Tibial artery (tissue), 4 donors: Measurements from ENCODE around the gene ITGB5.

Experiments
- DNase-seq, 2 donors: peaks; one replicate each; pipeline ENCODE4 v3.0.0-alpha.2; 2019
- H3K27ac ChIP-seq, 2 donors: fragments of 200-600 bp; sonication (generic) in 1 of 2; 1 replicate in 1 of 2; 2 replicates in 1 of 2; pipeline ENCODE4 v1.5.1; 2018 to 2019; ENCODE audit warnings: mild to moderate bottlenecking in 1 of 2
- H3K27me3 ChIP-seq, 2 donors: fragments of 200-600 bp; sonication (generic) in 1 of 2; one replicate each; pipeline versions ENCODE4 v1.5.1 to v1.6.0; 2016 to 2019
- H3K36me3 ChIP-seq, 3 donors: fragments of 200-600 bp; sonication (generic) in 2 of 3; one replicate each; pipeline ENCODE4 v1.5.1; 2016 to 2019; ENCODE audit warnings: mild to moderate bottlenecking in 2 of 3
- H3K4me1 ChIP-seq, 4 donors: fragments of 200-600 bp; sonication (generic) in 2 of 4; 1 replicate in 3 of 4; 2 replicates in 1 of 4; pipeline ENCODE4 v1.5.1; 2016 to 2019
- H3K4me3 ChIP-seq, 2 donors: fragments of 200-600 bp; sonication (generic) in 1 of 2; 1 replicate in 1 of 2; 2 replicates in 1 of 2; pipeline ENCODE4 v1.5.1; 2018 to 2019; ENCODE audit warnings: mild to moderate bottlenecking in 2 of 2
- H3K9me3 ChIP-seq, 3 donors: fragments of 200-600 bp; sonication (generic) in 1 of 3; one replicate each; pipeline ENCODE4 v1.5.1; 2016 to 2019
- intact Hi-C: fragments of 100-400 bp; cut with DNase I; formaldehyde crosslinking; loops from one replicate; pipeline ENCODE4 v1.15.0; 2023; ENCODE audit warnings: low total_unique reads
- TF ChIP-seq, protein P1 (sequence below), 2 experiments: fragments of 200-600 bp in 1 of 2; fragments of 450-650 bp in 1 of 2; IDR thresholded peaks; one replicate each; pipeline ENCODE4 v1.5.1; 2017 to 2019; ENCODE audit warnings: antibody characterized with exemption in 2 of 2, mild to moderate bottlenecking in 1 of 2, moderate library complexity in 1 of 2

ITGB5 gene

DNA sequence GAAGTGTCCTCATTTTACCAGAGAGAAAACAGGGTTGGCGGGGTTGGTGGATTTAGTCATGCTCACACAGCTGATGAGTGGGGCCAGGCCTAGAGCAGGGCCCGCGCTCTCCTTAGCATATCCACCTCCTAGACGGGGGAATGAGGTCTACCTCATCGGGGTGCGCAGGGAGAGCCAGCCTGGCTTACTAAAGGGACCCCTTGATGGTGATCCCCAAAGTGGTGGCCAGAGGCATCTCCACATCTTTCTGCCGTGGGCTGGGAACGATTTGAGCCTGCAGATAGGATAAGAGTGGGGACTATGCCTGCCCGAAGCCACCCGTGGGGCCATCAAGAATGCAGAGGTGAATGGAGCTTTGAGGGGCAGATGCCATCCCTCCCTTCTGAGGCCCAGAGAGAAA is 87.5 kb downstream of the ITGB5 start:
- TF ChIP-seq, protein P1, sequence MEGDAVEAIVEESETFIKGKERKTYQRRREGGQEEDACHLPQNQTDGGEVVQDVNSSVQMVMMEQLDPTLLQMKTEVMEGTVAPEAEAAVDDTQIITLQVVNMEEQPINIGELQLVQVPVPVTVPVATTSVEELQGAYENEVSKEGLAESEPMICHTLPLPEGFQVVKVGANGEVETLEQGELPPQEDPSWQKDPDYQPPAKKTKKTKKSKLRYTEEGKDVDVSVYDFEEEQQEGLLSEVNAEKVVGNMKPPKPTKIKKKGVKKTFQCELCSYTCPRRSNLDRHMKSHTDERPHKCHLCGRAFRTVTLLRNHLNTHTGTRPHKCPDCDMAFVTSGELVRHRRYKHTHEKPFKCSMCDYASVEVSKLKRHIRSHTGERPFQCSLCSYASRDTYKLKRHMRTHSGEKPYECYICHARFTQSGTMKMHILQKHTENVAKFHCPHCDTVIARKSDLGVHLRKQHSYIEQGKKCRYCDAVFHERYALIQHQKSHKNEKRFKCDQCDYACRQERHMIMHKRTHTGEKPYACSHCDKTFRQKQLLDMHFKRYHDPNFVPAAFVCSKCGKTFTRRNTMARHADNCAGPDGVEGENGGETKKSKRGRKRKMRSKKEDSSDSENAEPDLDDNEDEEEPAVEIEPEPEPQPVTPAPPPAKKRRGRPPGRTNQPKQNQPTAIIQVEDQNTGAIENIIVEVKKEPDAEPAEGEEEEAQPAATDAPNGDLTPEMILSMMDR (IDR thresholded peaks at IDR 0.05) = no peak

DNA sequence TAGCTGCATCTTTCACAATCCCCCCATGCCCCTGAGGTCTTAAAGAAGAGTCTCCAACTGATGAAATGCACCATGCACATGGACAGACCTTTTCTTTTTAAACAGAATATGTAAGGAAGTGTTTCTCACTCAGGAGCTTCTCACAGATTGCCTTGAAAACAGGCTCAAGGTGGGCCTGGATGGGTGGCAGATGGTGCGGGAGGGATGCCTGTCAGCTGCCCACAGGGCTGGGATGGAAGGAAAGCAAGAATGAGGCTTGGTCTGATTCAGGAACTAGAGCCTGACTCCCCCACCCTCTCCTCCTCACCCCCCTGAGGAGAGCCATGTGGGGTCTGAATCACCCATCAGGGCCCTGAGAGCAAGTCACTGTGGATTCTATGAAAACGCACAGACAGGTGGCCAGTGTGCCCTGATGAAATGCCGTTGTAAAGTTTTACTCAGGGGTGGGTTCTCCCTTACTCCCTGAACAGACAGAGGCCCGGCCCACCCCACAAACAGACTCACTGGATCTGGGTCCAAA is 89.7 kb downstream of the ITGB5 start:
- Histone ChIP-seq H3K27ac (no peak overlapping the region), H3K36me3 (peaks cover 29 to 52% (median 37%) of the 10 kb centered on the region in 3 donors), H3K9me3 (no peaks in the 10 kb centered on the region), H3K4me3 (no peak overlapping the region), H3K4me1 (peaks cover 0 to 49% (median 29%) of the 10 kb centered on the region in 4 donors), H3K27me3 (no peaks in the 10 kb centered on the region)
- TF ChIP-seq, protein P1 (IDR thresholded peaks at IDR 0.05) = no peak
- no peak for DNase-seq
- intact Hi-C loops = no loop called here

More for the DNA sequence above, 87.5 kb downstream of the ITGB5 start:
- Histone ChIP-seq H3K36me3 (peaks cover 25 to 48% (median 40%) of the 10 kb centered on the region in 3 donors), H3K27ac (peak overlapping the region; percentile 51 to 60), H3K4me3 (no peak overlapping the region), H3K27me3 (no peaks in the 10 kb centered on the region), H3K9me3 (no peaks in the 10 kb centered on the region), H3K4me1 (peaks cover 0 to 36% (median 23%) of the 10 kb centered on the region in 4 donors)
- intact Hi-C loops = no loop called here
- DNase-seq = no peak

DNA sequence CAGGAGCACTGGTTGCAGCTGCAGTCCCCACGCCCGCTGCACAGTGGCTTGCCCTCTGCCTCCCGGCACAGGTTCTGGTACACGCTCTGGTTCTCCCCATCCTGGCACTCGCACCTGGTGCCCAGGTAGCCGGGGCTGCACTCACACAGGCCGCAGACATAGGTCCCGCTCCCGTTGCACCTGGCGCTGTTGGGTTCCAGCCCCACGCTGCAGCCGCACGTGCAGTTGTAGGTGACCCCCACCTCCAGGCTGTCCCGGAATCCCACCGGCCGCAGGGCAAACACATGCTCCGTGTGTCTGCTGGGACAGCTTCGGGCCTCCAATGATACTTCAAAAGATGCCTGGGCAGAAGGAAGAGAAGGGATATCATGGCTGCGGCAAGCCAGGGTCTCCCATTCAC is 90.7 kb downstream of the ITGB5 start:
- Histone ChIP-seq H3K36me3 (peaks cover 26 to 52% (median 37%) of the 10 kb centered on the region in 3 donors), H3K9me3 (no peaks in the 10 kb centered on the region)
- intact Hi-C loops = no loop called here

DNA sequence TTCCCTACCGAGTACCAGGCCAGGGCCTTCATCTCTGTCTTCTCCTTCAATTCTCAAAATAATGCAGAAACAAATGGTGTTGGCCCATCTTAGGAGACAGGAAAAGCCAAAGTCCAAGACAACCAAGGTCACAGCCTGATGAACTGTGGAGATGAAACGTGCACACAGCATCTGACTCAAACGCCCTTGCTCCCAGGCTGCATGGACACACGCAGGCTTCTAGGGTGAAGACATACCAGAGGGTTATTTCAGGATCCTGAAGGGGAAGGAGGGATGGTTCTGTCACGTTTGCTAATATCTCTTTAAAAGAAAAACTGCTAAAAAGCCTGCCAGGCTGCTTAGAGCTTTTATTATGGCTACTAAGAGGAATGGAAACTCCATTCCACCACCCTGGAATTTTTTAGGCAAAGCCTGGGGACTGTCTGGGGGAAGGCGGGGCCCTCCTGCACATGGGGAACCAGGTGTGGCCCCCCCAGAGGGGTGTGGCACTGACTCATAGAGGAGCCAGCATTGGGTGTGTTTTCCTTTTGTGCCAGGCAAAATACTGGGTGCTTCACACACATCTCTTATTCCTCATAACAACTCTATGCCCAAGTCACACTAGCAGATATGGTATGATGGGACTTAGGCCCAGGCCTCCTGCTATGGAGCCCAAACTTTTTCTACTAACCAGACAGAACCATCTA is 94.0 kb downstream of the ITGB5 start:
- peaks cover 26 to 47% (median 37%) of the 10 kb centered on the region in 3 donors for H3K36me3 ChIP-seq
- intact Hi-C loops = no loop called here
- TF ChIP-seq, protein P1 (IDR thresholded peaks at IDR 0.05) = no peak
- no peaks in the 10 kb centered on the region for H3K9me3 ChIP-seq
- no peak overlapping the region for H3K4me3 ChIP-seq
- H3K27ac ChIP-seq = peak overlapping the region; percentile 69 to 77
- no peak for DNase-seq
- no peaks in the 10 kb centered on the region for H3K27me3 ChIP-seq
- H3K4me1 ChIP-seq = peaks cover 0 to 41% (median 25%) of the 10 kb centered on the region in 4 donors

More for the DNA sequence above, 90.7 kb downstream of the ITGB5 start:
- Histone ChIP-seq H3K4me1 (peaks cover 0 to 49% (median 28%) of the 10 kb centered on the region in 4 donors), H3K27ac (no peak overlapping the region), H3K27me3 (no peaks in the 10 kb centered on the region), H3K4me3 (no peak overlapping the region)
- DNase-seq = no peak
- TF ChIP-seq, protein P1 (IDR thresholded peaks at IDR 0.05) = no peak

DNA sequence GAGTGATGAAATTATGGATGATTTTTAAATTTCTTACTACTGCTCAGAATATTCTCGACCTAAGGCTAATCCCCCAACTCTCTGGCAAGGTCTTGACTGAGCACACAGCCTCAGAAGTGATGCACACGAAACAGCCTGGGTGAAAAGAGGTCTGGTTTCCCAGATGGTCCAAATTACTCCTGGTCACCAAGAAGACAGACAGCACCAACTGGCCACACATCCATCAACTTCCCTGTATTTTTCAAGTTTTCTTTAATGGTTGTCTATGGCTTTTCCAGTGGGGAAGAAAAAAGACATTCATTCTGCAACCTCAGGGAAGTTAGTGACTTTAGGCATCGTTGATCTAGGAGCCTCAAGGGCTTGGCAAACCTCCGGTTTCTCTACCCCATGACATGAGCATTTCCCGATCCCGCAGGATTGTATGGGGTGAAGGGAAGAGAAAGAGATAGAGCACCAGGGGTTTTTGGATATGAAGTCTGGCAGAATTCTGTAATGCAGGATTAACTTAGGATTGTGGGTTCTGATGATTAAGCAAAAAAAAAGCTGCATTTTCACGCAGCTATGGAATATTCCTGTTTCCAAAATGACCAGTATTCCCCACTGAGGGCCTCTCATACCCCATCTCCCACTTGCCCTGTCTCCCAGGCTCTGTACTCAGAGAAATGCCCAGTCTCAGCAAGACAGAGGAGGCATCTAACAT is 94.7 kb downstream of the ITGB5 start:
- TF ChIP-seq, protein P1 (IDR thresholded peaks at IDR 0.05) = no peak
- intact Hi-C loops = no loop called here
- no peak overlapping the region for H3K4me3 ChIP-seq
- H3K4me1 ChIP-seq = peaks cover 0 to 48% (median 29%) of the 10 kb centered on the region in 4 donors
- H3K9me3 ChIP-seq = no peaks in the 10 kb centered on the region
- no peak for DNase-seq
- no peaks in the 10 kb centered on the region for H3K27me3 ChIP-seq
- peaks cover 26 to 46% (median 37%) of the 10 kb centered on the region in 3 donors for H3K36me3 ChIP-seq
- H3K27ac ChIP-seq = peak overlapping the region; percentile 69 to 77
